SK-N-SH treated with all-trans-retinoic acid at 6 μM for 48 hours (cell line): ENCODE results near the gene CST9.

Source experiments
- BACH2 ChIP-seq: fragments of 250-450 bp; sonication (Bioruptor Pico); IDR thresholded peaks from 2 replicates; pipeline ENCODE4 v1.9.0; 2021; ENCODE audit warnings: mild to moderate bottlenecking, borderline replicate concordance
- CSDC2 ChIP-seq: fragments of 250-450 bp; sonication (Bioruptor Pico); IDR thresholded peaks from 2 replicates; pipeline ENCODE4 v1.5.0; 2020; ENCODE audit warnings: mild to moderate bottlenecking, moderate library complexity
- OSR1 ChIP-seq: fragments of 250-450 bp; sonication (Bioruptor Pico); IDR thresholded peaks from 2 replicates; pipeline ENCODE4 v1.8.0; 2022; ENCODE audit warnings: moderate library complexity, mild to moderate bottlenecking, inconsistent platforms
- PATZ1 ChIP-seq: fragments of 250-450 bp; sonication (Bioruptor Pico); IDR thresholded peaks from 2 replicates; pipeline ENCODE4 v1.8.0; 2020; ENCODE audit warnings: mild to moderate bottlenecking, moderate library complexity, borderline replicate concordance
- POU6F1 ChIP-seq: fragments of 250-450 bp; sonication (Bioruptor Pico); IDR thresholded peaks from 2 replicates; pipeline ENCODE4 v1.8.0; 2021; ENCODE audit warnings: low read depth, mild to moderate bottlenecking, moderate library complexity, borderline replicate concordance
- PPARA ChIP-seq: fragments of 250-450 bp; sonication (Bioruptor Pico); IDR thresholded peaks from 2 replicates; pipeline ENCODE4 v1.5.0; 2020; ENCODE audit warnings: mild to moderate bottlenecking, borderline replicate concordance
- SNAI2 ChIP-seq: fragments of 250-450 bp; sonication (Bioruptor Pico); IDR thresholded peaks from 2 replicates; pipeline ENCODE4 v1.5.0; 2020; ENCODE audit warnings: mild to moderate bottlenecking, moderate library complexity
- TCF4 ChIP-seq: fragments of 250-450 bp; sonication (Bioruptor Pico); IDR thresholded peaks from 2 replicates; pipeline ENCODE4 v1.8.0; 2021; ENCODE audit warnings: mild to moderate bottlenecking, moderate library complexity, borderline replicate concordance
- TSHZ2 ChIP-seq: fragments of 250-450 bp; sonication (Bioruptor Pico); IDR thresholded peaks from 2 replicates; pipeline ENCODE4 v1.5.0; 2020; ENCODE audit warnings: mild to moderate bottlenecking, moderate library complexity
- ZFP3 ChIP-seq: fragments of 250-450 bp; sonication (Bioruptor Pico); IDR thresholded peaks from 2 replicates; pipeline ENCODE4 v1.5.0; 2020; ENCODE audit warnings: mild to moderate bottlenecking, moderate library complexity

GRCh38 chr20:23568320-23568970 is 37.3 kb downstream of the CST9 start, which contains the start of gene CST9L:
- no peak for TF ChIP-seq BACH2 (CRISPR knock-in tag)
- TF ChIP-seq POU6F1 (CRISPR knock-in tag), result no peak
- no peak for TF ChIP-seq PATZ1 (CRISPR knock-in tag)
- no peak for TF ChIP-seq TSHZ2
- TF ChIP-seq CSDC2 (CRISPR knock-in tag), result no peak
- no peak for TF ChIP-seq SNAI2 (CRISPR knock-in tag)
- no peak for TF ChIP-seq ZFP3 (CRISPR knock-in tag)
- TF ChIP-seq TCF4 (CRISPR knock-in tag), result no peak
- TF ChIP-seq PPARA (CRISPR knock-in tag), result no peak
- TF ChIP-seq OSR1, result no peak
